Measurements from ENCODE around the gene USP22. TPM values are rescaled to one million over a fixed set of nuclear protein-coding genes. Genes with fewer than 3 reads are reported as not detected.

USP22 gene
- total RNA-seq, 4 donors from 2014 or later = 61.7 to 91.2 (median 78.0) TPM

DNA sequence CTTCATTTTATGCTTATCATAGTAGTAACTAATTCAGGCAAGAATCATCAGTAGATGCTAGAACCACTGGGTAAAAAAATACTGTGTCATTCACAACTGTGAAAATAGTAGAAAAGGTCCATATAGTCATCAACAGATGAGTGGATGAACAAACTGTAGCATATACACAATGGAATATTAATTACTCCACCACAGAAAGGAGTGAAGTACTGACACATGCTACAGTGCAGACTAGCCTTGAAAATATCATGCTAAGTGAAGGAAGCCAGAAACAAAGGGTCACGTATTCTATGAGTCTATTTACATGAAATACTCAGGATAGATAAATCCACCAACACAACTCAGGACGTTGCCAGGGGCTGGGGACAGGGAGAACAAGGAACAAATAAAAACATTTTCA lies 13.3 kb downstream of the USP22 start:
- no peak for TF ChIP-seq POLR2A (IDR thresholded peaks at IDR 0.05)
- TF ChIP-seq, protein P1, sequence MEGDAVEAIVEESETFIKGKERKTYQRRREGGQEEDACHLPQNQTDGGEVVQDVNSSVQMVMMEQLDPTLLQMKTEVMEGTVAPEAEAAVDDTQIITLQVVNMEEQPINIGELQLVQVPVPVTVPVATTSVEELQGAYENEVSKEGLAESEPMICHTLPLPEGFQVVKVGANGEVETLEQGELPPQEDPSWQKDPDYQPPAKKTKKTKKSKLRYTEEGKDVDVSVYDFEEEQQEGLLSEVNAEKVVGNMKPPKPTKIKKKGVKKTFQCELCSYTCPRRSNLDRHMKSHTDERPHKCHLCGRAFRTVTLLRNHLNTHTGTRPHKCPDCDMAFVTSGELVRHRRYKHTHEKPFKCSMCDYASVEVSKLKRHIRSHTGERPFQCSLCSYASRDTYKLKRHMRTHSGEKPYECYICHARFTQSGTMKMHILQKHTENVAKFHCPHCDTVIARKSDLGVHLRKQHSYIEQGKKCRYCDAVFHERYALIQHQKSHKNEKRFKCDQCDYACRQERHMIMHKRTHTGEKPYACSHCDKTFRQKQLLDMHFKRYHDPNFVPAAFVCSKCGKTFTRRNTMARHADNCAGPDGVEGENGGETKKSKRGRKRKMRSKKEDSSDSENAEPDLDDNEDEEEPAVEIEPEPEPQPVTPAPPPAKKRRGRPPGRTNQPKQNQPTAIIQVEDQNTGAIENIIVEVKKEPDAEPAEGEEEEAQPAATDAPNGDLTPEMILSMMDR (IDR thresholded peaks at IDR 0.05) = no peak
- Histone ChIP-seq H3K4me3 (no peak overlapping the region), H3K9me3 (no peaks in the 10 kb centered on the region), H3K27me3 (no peaks in the 10 kb centered on the region), H3K36me3 (peaks cover 16 to 42% (median 21%) of the 10 kb centered on the region in 3 donors), H3K27ac (peak overlapping the region in 2 of 4 donors; percentile 11 to 48), H3K4me1 (peaks cover 15 to 85% (median 41%) of the 10 kb centered on the region in 3 donors)
- WGBS, 2 donors = 16 to 20% methylated on average over 2 of the region's 2 CpGs
- DNase-seq = no peak
- intact Hi-C loops (cut with DNase I) = no loop called here

DNA sequence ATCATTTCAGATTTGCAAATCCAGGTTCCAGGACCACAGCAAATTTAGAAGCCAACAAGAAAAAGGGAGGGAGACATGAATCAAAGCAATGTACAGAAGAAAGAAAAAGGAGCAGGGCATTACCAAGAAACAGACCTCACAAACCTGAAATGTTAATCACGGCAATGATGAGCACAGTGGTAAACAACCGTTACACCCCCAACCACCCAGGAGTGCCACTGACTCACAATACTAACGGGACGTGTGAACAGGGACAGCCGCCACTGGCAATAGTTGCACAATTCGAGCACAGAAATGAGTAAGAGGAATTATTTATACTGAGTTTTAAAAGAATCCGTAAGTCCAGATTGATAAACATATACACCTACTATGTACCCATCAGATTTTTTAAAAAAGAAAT lies 13.8 kb downstream of the USP22 start:
- Histone ChIP-seq H3K36me3 (peaks cover 16 to 47% (median 26%) of the 10 kb centered on the region in 3 donors), H3K9me3 (no peaks in the 10 kb centered on the region), H3K27ac (peak overlapping the region in 1 of 4 donors; percentile 48), H3K4me1 (peaks cover 12 to 85% (median 40%) of the 10 kb centered on the region in 3 donors), H3K27me3 (no peaks in the 10 kb centered on the region), H3K4me3 (no peak overlapping the region)
- no peak for TF ChIP-seq POLR2A (IDR thresholded peaks at IDR 0.05)
- TF ChIP-seq, protein P1 (IDR thresholded peaks at IDR 0.05) = no peak
- 25 to 28% methylated on average over 7 of the region's 7 CpGs for WGBS, 2 donors
- DNase-seq = no peak
- intact Hi-C loops (cut with DNase I) = no loop called here

DNA sequence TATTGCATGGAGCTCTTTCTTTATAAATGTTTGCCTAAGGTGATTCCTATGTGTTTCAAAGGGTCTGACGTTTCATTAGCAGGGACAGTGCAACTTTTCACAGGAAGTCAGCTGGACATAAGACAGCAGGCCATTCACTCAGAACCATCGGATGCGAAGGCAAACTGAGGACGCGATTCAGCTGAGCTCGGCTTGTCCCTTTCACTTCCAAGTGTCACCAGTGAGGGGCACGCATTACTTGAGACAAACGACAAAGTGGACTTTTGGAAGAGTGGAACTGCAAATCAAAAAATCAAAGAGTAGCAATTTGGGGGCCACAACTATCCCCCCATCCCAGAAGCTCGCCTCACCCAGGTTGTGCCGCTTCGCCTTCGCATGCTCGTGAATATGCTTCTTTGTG lies 14.6 kb downstream of the USP22 start:
- H3K4me3 ChIP-seq = no peak overlapping the region
- no peaks in the 10 kb centered on the region for H3K9me3 ChIP-seq
- H3K27me3 ChIP-seq = no peaks in the 10 kb centered on the region
- TF ChIP-seq, protein P1 (IDR thresholded peaks at IDR 0.05) = no peak
- TF ChIP-seq POLR2A (IDR thresholded peaks at IDR 0.05) = no peak
- peaks cover 16 to 55% (median 27%) of the 10 kb centered on the region in 3 donors for H3K36me3 ChIP-seq
- WGBS, 2 donors = 79 to 82% methylated on average over 12 of the region's 13 CpGs
- intact Hi-C loops (cut with DNase I) = no loop called here
- H3K27ac ChIP-seq = peak overlapping the region in 2 of 4 donors; percentile 22 to 48
- DNase-seq = no peak
- peaks cover 8 to 85% (median 36%) of the 10 kb centered on the region in 3 donors for H3K4me1 ChIP-seq

DNA sequence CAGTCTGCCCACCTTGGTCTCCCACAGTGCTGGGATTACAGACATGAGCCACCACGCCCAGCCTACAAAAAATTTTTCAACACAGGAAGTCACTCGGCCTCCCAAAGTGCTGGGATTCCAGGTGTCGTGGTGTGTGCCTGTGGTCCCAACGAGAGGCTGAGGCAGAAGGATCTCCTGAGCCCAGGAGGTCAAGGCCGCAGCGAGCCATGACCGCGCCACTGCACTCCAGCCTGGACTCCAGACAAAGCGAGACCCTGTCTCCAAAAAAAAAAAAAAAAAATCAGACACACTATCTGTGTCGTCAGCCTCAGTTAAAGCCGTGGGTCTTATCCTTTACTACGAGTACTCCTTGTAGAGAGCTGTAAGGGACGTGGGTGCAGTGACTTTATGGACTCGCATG lies 15.8 kb downstream of the USP22 start:
- H3K4me3 ChIP-seq = no peak overlapping the region
- TF ChIP-seq POLR2A (IDR thresholded peaks at IDR 0.05) = no peak
- TF ChIP-seq, protein P1 (IDR thresholded peaks at IDR 0.05) = no peak
- WGBS, 2 donors = 82 to 93% methylated on average over 6 of the region's 14 CpGs
- no peak for DNase-seq
- intact Hi-C loops (cut with DNase I) = no loop called here
- no peak overlapping the region for H3K27ac ChIP-seq
- H3K9me3 ChIP-seq = no peaks in the 10 kb centered on the region
- peaks cover 3 to 82% (median 28%) of the 10 kb centered on the region in 3 donors for H3K4me1 ChIP-seq
- H3K27me3 ChIP-seq = no peaks in the 10 kb centered on the region
- peaks cover 16 to 66% (median 27%) of the 10 kb centered on the region in 3 donors for H3K36me3 ChIP-seq

DNA sequence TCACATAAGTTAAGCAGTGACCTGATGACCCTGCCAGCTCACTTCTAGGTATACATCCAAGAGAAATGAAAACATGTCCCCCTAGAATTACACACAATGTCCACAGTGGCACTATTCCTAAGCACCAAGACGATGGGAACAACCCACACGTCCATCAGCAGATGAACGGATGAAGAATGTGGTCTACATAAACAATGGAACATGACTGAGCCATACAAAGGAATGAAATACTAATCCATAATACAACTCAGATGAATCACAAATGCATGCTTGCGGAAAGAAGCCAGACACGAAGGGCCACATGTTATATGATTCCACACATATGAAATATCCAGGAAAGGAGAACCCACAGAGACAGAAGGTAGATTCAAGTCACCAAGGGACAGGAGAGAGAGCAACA lies 17.4 kb downstream of the USP22 start:
- no peak for DNase-seq
- intact Hi-C loops (cut with DNase I) = no loop called here
- TF ChIP-seq, protein P1 (IDR thresholded peaks at IDR 0.05) = no peak
- TF ChIP-seq POLR2A (IDR thresholded peaks at IDR 0.05) = no peak
- WGBS, 2 donors = 40 to 51% methylated on average over 5 of the region's 5 CpGs
- Histone ChIP-seq H3K27ac (no peak overlapping the region), H3K27me3 (no peaks in the 10 kb centered on the region), H3K9me3 (no peaks in the 10 kb centered on the region), H3K4me3 (no peak overlapping the region), H3K4me1 (peaks cover 0 to 83% (median 28%) of the 10 kb centered on the region in 3 donors), H3K36me3 (peaks cover 25 to 81% (median 27%) of the 10 kb centered on the region in 3 donors)

All from esophagus squamous epithelium (tissue), 5 donors.